NCI-H748 treated with DMSO at 0.1 percent for 48 hours (cell line): Measurements from ENCODE around the gene CD2AP.
"Not testable (repeated sequence)": the region's sequence is repeated elsewhere in the genome, so short reads cannot be mapped to it uniquely, and the experiment has no call there.

Source experiments
- DNase-seq: peaks from one replicate; lab custom pipeline; 2025; lab: John Stamatoyannopoulos, UW

Gene CD2AP

DNA sequence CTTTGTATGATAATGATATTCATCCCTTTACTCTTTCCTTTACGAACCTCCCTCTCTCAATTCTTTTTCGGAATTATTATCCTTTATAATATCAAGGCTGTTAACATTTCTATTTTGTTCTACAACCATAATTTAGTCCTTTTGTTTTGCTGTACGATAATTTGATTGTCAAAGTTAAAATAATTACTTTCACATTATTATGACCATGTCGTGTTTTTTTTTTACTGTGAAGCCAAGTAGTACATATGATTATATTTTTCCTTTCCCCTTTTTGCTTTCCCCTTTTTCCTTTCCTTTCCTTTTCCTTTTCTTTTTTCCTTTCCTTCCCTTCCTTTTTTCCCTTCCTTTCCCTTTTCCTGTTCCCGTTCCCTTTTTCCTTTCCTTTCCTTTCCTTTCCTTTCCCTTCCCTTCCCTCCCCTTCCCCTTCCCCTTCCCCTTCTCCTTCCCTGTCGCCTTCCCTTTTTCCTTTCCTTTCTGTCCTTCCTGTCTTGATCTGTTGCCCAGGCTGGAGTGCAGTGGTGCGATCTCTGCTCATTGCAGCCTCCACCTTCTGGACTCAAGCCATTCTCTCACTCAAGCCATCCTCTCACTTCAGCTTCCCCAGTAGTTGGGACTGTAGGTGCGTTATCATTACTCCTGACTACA, 19.5 kb downstream of the CD2AP start:
- no peak for DNase-seq

DNA sequence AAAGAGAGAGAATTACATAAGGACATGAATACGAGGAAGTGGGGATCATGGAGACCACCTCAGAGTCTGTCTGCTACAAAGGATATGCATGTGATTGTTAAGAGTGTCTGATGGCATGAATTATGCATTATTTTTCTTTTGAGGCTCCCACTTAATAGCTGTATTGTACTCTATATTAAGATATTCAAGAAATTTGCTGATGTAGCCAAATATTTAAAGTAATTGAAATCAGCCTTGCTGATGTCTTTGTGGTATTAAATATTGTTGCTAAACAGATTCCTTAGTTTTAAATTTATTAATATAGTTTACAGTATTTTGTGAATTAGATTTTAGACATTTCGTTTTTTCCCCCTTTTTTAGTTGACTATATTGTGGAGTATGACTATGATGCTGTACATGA, 25.3 kb downstream of the CD2AP start:
- no peak for DNase-seq

DNA sequence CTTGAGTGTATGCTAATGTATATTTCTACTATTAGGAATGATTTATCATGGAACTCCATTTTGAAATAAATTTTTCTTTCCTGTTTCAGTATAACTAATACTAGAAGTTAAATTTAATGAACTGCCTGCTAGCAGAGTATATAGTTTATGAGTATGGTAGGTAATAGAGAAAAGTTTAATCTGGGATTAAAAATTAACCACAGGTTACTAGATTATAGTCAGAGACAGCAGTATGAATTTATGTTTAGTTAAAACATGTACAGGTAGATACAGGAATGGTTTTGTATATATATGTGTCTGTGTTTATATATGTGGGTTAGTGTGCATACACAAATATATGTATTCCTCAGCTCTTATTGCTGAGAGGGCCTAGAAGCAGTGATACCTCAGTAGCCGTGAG, 32.3 kb downstream of the CD2AP start:
- no peak for DNase-seq

DNA sequence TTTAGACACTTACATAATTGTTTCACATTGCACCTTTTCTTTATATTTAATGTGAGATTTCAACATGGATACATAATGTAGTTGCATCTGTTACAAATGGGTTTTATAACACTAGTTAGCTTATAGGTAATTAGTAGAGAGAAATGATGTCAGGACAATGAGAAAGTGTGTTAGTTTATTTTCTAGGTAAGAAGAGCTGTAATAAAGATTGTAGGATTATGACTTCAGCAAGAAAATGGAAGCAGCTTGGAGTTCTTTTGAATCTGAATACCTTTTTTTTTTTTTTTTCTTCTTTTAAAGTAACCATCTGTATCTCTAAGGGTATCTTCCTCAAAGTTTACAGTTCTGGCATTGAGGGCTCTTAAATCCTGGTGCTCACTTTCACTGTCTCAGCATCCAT, 35.3 kb downstream of the CD2AP start:
- DNase-seq = no peak

DNA sequence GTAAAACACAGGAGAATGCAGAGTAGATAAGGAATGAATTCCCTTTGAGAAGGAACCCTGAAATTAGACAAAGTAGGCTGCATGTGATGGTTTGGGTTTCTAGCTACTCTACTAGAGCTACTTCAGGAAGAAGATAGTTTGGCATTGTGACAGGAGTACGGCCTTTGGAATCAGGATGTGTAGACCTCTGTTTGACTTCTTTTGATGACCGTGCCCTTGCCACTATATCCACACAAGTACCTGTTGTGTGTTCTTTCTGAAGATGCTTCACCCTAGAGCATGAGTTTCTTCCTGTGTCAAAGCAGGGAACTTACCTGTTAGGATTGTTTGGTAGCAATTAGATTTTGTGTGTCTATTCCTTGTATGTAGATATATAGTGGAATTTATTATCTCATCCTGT, 41.7 kb downstream of the CD2AP start:
- DNase-seq = no peak

DNA sequence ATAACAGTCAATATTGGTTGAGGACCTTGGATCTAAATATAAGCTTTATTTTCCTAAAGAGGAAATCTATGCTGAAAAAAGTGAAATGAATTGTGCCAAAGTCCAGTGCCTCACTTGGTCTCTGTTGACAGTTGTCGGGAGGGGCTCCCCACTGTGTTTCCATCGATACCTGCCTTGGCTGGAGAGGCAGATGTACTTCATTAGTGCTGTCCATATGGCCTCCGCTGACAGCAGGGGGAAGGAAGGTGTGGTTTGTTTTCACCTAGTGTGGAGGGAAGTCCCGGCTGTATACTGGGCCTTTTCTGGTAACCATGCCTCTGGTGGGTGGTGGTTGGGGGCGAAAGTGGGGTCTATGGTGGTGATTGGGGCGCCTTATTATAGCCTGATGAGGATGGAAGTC, 42.7 kb downstream of the CD2AP start:
- DNase-seq = peak; percentile 57

DNA sequence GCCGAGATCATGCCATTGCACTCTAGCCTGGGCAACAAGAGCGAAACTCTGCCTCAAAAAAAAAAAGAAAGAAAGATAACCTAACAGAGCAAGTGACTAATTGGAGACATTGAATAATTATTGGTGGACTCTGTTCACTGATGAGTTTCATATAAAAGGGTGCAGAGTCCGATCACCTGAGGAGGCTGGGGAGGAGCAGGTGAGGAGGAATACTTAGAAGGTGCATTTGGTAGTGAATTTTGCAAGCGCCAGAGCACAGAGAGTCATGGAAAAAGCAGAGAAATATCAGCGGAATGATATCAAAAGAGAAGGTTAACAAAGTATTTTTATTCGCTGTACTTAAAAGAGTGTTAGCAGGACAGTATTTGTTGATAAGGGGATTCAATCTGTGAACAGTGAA, 44.4 kb downstream of the CD2AP start:
- no peak for DNase-seq

DNA sequence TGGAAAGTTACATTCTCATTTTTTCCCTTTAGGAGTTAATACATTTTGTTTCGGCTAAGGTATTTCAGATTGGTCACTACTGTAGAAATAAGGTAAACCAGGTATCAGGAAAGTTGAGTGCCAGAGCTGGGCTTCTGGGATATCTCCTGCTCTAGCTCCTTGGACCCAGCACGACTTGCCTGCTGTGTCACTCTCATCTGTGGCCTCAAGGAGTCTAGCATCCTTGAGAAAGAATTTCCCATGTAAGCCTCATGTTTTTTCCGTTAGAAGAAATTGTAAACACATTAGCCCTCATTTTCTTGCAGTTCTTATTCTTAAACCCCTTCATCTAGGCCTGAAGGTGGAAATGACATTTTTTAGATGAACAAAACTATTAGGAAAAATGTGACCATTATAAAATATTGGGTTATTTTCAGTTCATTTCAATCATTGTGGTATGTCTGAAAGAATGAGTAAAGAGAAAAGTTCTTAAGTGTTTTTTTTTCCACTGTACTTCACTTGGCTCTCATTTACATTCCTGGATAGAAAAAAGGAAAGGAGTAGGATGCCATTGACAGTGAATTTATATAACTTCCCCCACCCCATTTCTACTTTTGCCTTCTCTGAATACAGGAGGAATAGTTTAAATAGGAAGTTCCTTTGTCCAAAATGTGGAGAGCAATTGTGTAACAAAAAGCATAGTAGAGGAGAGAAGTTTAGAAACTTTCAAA, 46.7 kb downstream of the CD2AP start:
- no peak for DNase-seq

DNA sequence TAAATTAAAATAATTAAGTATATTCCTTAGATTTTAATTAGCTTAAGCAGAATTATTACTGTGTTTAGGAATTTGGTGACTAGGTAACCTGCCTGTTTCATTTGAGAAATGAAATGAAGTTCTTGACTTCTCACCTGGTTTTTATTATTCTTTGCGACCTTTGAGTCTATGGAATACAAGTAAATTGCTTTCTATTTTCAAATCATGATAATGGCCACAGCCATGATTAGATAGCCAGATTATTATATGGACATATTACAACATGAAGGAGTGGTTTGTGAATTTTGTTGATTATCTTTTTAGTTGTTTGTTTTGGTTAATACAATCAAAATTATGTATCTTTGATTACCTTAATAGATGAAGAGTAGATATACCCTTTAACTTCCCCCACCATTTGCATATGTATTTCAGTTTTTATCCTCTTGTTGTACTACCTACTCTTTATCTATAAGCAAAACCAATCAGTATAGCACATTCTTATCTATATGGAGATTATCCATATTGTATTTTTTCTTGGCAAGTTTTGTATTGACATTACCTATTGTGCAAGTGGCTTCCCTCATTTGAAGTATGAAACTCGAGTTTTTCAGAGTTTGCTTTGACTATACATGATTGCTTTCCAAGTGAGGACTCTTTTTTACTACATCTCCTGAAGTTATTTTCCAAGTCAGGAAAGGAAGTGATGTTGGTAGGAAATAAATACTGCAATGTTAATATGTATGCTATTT, 47.9 kb downstream of the CD2AP start:
- DNase-seq = no peak

DNA sequence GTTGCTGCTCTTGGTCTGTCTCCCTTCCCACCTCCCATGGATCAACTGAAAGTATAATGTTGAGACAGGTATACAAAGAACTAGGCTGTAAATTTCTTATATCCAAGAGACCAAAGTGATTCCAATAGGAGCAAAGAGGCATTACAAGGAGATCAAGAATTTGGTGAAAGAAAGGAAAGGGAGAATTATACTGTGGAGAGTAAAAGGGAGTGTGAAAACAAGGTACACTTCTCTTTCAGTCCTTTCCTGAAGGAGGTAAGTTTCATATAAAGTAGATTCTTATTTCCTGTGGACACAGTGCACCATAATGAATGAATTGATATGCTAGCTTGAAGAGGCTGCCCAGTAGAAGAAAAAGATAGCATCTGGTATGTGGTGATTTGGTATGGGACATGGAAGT, 49.7 kb downstream of the CD2AP start:
- no peak for DNase-seq

DNA sequence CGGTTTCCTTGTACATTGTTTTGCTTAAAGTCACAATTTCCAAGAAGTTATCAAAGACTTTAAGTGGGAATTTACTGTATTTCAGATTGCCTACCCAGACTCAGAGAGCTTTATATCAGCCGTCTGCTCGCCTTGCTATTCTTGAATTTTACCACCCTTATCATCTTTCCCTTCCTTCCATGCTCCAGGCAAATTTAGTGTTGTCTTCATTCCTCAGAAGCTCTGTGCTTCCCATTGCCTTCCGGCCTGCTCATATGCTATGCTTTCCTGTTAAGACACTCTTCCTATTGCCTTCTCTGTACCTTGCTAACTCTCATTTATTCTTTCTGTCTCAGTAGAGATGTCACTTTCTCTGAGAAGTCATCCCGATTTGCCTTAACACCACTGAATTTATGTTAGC, 52.1 kb downstream of the CD2AP start:
- no peak for DNase-seq

DNA sequence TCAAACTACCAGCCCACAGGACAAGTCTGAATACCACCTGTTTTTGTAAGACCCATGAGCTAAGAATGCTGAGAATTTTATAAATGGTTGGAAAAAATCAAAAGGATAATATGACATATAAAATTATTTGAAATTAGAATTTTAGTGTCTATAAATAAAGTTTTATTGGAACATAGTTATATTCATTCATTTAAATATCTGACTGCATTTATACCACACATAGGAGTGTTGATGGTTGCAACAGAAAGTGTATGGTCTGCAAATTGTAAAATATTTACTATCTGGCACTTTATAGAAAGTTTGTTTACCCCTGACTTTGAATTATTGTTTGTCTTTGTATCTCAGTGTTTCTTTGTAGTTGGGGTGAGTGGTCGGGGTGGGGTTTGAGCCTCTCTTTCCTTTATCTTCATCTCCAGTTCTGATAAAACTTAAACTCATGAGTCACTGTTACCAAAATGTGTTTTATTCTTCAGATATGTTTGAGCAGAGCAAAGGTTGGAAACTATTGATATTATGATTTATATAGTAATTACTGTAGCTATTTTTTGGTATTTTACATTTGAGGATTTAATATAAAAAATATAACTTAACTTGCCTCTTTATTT, 55.5 kb downstream of the CD2AP start:
- DNase-seq = no peak

DNA sequence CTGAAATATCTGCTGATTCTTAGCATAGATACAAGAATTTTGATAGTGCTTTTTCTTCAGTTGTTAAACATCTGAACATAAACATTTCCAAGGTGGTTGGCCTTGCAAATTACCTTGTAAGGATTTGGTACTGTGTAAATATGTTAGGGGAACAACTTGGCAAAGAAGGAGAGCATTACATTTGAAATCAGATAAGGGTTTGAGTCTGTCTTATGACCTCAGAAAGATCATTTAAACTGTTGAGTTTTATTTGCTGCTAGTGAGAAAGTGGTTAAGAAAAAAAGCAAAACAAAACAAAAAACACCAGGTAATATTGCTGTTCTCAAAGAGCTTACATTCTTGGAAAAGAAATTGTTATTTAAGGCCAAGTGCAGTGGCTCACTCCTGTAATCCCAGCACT, 56.5 kb downstream of the CD2AP start:
- no peak for DNase-seq

DNA sequence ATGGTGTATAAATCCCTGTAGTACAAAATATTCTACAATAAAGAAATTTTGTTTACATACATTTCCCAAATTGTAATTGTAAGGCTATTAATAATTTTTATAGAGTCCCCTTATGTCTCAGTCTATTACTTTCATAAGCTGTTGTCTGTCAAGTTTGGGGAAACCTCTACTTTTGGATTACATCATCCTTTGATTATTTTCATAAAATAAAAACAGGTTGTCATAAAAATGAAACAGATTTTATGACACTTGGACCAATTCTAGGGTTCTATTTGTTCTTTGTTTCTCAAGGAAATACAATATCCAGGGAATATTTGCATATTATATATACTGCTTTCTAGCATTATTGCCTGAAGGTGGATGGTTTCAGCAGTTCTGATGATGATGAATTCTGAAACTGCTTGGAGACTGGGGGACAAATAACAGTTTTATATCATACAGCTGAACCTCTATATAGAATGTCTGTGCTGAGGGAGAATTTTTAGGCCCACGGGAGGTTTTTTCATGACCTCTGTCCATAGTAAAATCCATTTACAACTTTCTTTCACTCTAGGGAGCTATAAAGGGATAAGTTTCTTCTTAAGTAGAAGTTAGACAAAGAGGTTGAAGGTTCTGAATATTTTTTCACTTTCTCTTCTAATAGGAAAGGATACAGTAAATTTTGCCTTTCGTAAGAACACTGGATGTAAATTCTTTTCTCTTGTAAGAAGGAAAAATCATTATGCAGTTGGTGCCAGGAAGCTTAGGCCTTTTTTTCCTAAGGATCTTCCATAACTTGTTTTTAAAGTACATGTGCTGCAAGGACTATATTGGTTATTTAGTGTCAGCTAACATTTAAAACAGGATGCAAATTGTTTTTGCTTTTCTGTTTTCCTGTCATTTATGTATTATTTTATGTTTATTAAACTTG, 58.0 kb downstream of the CD2AP start:
- no peak for DNase-seq

DNA sequence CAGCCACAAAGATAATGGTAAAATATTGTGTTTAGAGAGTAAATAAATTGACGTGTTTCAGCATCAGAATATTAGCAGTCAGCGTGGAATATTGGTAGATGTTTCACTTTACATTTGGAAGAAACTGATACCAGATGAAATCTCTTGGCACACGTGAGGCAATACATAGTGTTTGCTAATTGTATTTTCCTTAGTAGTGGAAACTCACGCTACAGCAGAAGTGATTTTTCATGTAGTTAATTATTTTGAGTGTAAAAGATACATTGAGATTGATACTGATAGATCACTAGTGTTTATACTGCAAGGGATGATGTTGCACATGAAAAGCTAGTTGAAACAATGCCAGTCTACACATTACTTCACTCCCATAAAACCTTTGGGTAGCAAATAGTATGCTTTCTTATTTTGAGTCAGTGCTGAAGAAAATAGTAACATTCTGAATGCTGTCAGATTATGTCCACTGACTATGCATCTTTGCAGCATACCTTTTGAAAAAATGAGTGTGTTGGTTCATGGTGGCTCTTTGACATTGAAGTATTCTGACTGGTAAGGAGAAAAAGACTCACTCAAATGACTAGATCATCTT, 59.3 kb downstream of the CD2AP start:
- DNase-seq = no peak

DNA sequence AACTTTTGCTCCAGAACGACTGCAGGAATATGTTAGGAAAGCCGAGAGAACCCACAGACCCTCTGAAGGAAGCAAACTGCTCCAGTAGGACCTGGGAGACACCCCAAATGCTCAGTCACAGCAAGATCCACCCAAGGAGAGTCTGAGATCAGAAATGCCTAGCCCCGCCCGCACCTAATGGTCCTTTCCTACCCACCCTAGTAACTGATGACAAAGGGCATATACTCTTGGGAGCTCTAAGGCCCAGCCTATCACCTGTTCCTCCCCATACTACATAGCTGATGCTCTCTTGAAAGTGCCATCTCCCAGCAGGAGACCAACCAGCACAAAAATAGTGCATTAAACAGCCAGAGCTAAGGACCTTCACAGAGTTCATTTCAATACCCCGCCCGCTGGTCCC, 67.6 kb downstream of the CD2AP start:
- no peak for DNase-seq

DNA sequence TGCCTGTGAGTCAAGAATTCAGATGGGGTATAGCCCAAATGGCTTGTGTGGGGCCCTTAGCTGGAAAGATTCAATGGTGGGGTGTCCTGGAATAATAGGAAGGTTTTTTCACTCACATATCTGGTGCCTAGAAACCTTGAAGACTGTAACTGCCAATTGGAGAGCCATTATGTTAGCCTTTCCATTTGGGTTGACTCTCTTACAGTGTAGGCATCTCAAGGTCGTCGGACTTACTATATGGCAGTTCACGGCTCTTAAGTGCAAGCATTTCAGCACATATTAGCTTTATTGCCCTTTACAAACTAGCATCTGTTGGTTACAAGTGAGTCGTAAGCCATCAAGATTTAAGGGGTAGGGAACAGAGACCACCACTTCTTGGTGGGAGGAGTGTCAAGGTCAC, 74.1 kb downstream of the CD2AP start:
- no peak for DNase-seq

DNA sequence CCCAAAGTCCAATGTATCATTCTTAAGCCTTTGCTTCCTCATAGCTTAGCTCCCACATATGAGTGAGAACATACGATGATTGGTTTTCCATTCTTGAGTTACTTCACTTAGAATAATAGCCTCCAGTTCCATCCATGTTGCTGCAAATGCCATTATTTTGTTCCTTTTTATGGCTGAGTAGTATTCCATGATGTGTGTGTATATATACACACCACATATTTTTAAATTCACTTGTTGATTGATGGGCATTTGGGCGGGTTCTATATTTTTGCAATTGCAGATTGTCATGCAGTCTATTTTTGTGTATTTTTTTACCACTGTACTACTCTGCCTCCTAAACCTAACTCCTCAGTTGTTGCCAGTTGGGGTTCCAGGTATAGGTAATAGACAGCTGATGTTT, 74.7 kb downstream of the CD2AP start:
- no peak for DNase-seq

DNA sequence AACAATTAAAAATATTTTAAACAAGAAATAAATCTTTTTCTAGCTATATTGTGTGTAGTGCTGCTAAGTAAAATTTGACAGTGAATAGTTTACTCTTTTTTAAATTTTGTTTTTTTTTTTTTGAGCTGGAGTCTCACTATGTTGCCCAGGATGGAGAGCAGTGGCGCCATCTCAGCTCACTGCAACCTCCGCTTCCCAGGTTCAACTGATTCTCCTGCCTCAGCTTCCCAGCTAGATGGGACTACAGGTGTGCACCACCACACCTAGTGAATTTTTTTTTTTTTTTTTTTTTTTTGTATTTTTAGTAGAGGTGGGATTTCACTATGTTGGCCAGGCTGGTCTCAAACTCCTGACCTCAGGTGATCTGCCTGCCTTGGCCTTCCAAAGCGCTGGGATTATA, 75.7 kb downstream of the CD2AP start:
- DNase-seq = not testable (repeated sequence)

DNA sequence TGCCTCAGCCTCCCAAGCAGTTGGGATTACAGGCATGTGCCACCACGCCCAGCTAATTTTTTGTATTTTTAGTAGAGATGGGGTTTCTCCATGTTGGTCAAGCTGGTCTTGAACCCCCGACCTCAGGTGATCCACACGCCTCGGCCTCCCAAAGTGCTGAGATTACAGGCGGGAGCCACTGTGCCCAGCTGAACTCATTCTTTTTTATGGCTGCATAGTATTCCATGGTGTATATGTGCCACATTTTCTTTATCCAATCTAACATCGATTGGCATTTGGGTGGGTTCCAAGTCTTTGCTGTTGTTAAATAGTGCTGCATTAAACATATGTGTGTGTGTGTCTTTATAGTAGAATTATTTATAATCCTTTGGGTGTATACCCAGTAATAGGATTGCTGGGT, 78.9 kb downstream of the CD2AP start:
- DNase-seq = not testable (repeated sequence)

DNA sequence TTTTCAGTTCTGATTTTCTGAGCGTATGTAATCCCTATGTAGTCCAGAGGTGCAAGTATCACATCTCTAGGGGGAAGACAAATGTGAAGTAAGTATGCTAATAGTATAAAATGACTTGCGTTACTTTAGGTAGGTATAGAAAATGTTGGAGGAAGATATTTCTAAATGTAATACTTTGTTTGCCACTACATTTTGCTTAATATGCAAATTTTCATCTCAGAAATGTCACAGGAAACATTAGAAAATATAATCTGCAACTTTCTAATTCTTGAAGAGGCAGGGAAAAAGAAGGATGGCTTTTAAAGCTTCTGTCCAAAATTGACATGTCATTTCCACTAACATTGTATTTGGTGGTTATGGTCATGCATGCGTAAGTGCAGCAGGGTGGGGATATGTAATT, 85.6 kb downstream of the CD2AP start:
- DNase-seq = no peak

DNA sequence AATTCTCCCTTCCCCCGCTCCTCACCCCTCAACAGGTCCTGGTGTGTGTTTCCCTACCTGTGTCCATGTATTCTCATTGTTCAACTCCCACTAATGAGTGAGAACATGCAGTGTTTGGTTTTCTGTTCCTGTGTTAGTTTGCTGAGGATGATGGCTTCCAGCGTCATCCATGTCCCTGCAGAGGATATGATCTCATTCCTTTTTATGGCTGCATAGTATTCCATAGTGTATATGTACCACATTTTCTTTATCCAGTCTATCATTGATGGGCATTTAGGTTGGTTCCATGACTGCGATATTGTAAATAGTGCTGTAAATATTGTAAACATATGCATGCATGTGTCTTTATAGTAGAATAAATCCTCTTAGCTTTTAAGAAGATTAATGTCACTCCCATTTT, 89.0 kb downstream of the CD2AP start:
- not testable (repeated sequence) for DNase-seq
